ENCODE results near the gene SEMA3F.

SEMA3F gene

DNA sequence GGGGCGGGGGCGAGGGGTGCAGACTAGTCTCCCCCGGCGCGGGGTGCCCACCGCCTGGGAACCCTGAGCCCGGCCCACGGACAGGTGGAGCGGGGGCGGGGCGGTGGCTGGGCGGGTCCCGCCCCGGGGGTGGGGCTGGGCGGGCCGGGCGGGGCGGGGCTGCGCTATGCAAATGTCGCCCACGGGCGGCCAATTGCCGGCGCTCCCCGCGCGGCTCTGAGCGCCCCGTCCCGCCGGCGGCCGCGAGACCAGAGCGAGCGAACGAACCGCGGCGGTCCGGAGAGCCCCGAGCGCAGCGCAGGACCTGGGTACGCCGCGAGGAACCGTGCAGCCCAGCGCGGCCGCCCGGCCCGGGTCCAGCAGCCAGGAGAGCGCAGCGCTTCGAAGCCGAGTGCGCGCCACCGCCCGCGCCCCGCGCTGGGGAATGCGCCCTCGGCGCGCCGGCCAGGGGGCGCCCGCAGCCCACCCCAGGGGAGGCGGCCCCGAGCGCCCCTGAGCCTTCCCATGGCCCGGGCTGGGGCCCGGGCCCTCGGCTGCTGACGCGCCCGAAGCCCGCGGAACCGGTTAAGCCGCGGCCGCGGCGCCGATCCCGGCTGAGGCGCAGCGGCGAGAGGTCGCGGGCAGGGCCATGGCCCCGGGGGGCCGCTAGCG, at the start of gene SEMA3F:
SEMA3F (plus strand) TSS at position 485 of the 651 bp plus-strand sequence. CDS start 4,299 bp downstream, outside the sequence.
- DNase-seq: peak; percentile 57

DNA sequence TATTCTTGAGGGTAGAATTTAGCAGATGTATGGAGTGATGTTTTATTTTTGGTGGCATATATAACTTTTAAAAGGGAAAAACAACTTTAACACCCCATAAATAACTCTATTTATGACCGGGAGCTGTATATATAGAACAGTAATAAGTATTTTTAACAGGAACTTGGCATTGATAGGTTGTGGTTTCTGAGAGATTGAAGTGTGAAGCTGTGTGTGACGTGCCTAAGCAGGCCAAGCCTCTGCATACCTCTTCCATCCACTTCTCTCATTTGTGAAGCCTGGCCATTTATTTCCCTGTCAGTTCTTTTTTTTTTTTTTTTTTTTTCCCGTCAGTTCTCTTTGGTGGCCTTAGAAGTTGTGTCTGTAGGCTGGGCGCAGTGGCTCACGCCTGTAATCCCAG, 43.4 kb upstream of the SEMA3F start:
- no peak for DNase-seq

- DNase-seq: no peak
These were observed 42.7 kb upstream of the SEMA3F start for GRCh38 chr3:50112462-50112861.

GRCh38 chr3:50117120-50117519, 38.0 kb upstream of the SEMA3F start:
- DNase-seq: no peak

- DNase-seq: no peak
These were observed 36.9 kb upstream of the SEMA3F start for GRCh38 chr3:50118237-50118636.

DNA sequence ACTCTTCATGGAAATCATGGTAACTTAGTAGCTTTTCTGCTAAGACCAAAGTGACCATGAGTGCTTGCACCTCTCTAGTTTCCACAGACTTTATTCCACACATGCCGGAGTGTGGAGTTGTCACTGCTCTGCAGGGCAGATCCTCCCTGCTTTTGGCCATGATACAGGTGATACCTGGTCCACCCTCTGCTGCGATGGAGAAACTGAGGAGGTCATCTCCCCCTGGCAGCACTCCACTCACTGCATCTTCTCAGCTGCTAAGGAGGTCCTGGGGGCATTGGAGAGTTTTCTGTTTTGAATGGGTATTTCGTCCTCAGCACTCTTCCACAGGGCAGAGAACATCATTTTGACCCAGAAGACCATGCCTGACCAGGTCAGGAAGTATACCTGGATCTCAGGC, 35.3 kb upstream of the SEMA3F start:
- DNase-seq: no peak

- no peak for DNase-seq
These were observed 34.6 kb upstream of the SEMA3F start for GRCh38 chr3:50120364-50121071.

- peak; percentile 20 for DNase-seq
These were observed 33.8 kb upstream of the SEMA3F start for GRCh38 chr3:50121072-50122032.

DNA sequence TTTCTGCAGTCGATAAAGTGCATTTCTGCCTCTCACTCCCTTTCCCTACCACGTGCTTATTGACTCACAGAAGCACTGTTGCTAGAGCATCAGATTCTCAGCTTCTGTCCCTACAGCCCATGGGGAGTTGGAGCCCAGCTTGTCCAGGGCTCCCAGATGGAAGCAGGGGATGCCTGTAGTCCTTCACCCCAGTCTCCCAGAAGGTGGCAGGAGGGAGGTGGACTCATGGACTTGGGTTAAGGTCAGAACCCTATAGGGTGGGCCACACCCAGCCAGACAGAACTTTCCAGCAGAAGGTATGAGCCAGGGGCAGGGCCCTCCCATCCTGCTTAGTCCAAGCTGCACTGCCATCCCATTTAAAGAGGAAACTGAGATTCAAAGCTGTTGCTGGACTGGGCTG, 33.1 kb upstream of the SEMA3F start:
- DNase-seq: no peak

- DNase-seq: no peak
These were observed 32.3 kb upstream of the SEMA3F start for GRCh38 chr3:50122661-50123391.

DNA sequence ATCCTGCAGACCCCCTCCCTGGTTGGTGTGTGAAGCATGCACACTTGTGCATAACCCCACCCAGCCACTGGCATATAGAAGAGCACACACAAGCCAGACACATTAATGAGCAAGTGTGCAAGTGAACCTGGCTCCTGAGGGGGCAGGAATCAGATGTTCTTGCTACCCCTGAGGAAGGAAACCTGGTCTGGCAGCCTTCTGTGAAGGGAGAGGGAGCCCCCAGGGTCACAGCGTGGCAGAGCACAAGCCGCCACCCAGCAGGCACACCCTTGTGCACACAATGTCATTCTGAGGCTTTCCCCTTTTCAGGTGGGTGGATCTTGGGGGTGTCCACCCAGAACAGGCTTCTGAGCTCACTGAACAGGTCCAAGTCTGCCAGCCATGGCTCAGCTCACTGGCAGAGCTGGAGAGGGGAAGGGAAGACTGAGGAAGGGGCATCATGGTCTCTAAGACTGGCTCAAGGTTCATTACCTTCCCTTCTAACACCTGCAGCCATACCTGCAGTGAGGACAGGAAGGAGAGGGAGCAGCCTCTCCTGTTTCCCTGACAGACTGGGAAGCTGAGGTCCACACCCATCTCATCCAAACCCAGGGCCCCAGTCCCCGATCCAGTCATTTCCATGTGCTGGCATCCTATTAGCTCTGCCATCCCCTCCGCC, 31.6 kb upstream of the SEMA3F start:
- no peak for DNase-seq

GRCh38 chr3:50124052-50124799, 30.9 kb upstream of the SEMA3F start:
- no peak for DNase-seq

DNA sequence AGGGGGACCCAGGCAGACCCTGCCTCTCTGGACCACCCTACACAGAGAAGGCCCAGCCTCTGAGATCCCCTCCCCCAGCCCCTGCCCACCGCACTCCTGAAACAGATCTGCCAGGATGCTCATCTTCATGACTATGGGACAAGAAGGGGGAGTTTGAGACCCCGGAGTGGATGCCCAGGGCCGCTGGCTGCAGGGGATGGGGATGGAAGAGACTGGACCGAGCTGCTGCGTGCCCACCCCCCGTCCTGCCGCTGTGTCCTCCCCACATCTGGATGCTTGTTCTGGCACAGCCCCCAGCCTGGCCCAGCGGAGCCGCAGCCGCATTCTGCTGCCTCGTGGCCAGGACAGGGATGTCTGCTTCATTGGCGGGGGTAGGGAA, 30.3 kb upstream of the SEMA3F start:
- DNase-seq: no peak

GRCh38 chr3:50125541-50126286, 29.4 kb upstream of the SEMA3F start:
- no peak for DNase-seq

- no peak for DNase-seq
These were observed 28.6 kb upstream of the SEMA3F start for GRCh38 chr3:50126287-50127211.

GRCh38 chr3:50127251-50127691, 27.9 kb upstream of the SEMA3F start:
- DNase-seq: no peak

DNA sequence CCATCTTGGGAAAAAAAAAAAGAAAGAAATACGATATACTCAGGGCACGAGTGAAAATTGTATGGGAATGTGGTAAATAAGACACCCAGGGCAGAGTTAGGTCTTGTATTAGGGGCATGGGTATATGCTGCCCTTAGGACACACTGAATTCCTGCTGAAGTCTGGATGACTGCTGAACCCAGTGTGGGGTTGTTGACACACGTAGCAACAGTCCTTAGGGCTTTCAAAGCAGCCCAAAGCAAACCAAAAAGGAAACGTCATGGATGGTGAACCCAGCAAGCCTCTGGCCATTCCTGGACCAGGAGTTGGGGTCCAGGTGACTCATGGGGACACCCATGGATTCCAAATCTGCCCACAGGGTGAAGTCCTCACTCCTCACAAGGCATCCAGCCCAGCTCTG, 27.1 kb upstream of the SEMA3F start:
- no peak for DNase-seq

DNA sequence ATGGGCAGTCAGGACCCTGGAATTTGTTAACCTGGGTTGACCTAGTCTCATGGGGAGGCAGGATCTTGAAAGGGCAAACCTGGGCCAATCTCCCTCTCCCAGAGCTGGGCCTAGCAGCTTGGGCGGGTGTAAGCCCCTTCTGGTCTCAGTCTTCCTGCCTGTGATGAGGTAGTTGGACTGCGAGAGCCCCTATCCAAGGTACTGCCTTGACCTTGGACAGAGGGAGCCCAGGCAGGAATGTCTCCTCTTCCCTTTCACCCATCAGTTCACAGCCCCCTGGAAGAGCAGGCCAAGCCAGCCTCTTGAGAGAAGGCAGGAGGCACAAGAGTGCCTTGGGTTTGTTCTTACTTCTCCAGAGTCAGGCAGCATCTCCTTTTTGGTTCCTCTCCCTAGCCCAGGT, 24.7 kb upstream of the SEMA3F start:
- DNase-seq: no peak
